GM11168 (cell line): ENCODE data around the gene PDZD2.
"Not testable (repeated sequence)": the region's sequence is repeated elsewhere in the genome, so short reads cannot be mapped to it uniquely, and the experiment has no call there.

Experiments
- in situ Hi-C: fragments of 300-500 bp; cut with MboI; formaldehyde crosslinking; loops from one replicate; pipeline ENCODE4 v1.12.0; 2022; ENCODE audit warnings: low sequenced_read_pairs; ENCODE audit not compliant: unreplicated experiment

Gene PDZD2

GRCh38 chr5:32018476-32019436 lies 379.8 kb downstream of the PDZD2 start:
- in situ Hi-C loops = no loop called here

- in situ Hi-C loops = no loop called here
Measured at GRCh38 chr5:32020271-32020670, 381.3 kb downstream of the PDZD2 start.

DNA sequence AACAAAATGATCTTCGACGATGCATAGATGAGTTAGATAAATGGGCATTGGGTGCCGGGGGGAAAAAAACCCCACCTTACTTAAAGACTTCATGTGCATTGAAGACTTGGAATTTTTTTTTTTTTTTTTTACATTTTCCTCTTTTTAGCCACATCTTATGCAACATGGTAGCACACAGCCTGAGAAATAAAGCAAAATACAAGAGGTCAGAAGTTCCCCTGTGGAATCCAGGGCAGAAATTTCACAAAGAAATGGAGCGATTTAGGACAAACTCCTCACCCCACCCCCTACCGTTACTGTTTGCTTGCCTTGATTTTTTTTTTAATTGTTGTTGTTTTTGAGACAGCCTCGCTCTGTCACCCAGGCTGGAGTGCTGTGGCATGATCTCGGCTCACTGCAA lies 382.0 kb downstream of the PDZD2 start:
- in situ Hi-C loops = no loop called here

- in situ Hi-C loops = no loop called here
Measured at GRCh38 chr5:32021771-32022170, 382.8 kb downstream of the PDZD2 start.

DNA sequence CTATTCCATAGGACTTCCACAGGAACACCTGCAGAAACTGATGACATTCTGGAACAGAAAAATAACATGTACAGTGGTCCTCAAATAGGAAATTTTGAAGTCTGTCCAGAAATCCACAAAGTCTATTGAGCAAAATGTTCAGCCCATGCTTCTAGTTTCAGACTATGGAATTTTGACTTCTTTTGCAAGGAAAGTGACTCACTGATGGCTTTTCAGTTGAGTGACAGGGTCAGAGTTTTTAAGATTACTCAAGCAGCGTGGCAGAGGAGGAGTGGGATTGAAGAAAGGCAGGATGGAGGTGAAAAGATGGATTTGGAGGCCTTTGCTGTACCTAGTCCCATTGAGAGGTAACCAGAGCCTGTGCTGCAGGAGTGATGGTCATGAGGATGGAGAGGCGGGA lies 383.7 kb downstream of the PDZD2 start:
- in situ Hi-C loops = no loop called here

DNA sequence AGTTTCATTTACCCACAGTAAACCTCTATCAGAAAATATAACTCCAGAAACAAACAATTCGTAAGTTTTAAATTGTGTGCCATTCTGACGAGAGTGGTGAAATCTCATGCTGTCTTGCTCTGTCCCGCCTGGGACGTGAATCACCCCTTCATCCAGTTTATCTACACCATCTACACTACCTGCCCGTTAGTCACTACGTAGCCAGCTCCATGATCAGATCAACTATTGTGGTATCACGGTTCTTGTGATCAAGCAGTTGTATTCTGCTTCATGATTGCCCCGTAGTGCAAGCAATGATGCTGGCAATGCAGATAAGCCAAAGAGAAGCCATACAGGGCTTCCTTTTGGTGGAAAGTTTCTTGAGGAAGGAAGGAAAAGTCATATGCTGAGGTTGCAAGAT lies 384.9 kb downstream of the PDZD2 start:
- in situ Hi-C loops = no loop called here

DNA sequence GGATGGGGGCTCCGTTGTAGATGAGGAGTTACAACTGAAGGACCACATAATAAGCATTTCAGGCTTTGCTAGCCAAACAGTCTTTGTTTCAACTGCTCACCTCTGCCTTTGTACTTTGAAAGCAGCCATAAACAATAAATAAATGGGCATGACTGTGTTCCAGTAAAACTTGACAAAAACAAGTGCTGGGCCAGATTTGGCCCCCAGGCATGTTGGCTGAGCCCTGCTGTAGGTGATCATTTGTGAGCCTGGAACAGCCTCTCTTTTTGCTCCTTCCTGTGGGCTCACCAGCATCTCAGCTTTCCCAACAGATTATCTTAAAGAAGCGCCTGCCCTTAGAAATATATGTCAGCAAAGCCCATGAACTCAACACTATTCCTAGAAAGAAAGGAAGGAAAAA lies 385.8 kb downstream of the PDZD2 start:
- in situ Hi-C loops = no loop called here

GRCh38 chr5:32027093-32027716 lies 388.3 kb downstream of the PDZD2 start:
- in situ Hi-C loops = no loop called here

- in situ Hi-C loops = no loop called here
Measured at GRCh38 chr5:32027717-32028458, 389.0 kb downstream of the PDZD2 start.

DNA sequence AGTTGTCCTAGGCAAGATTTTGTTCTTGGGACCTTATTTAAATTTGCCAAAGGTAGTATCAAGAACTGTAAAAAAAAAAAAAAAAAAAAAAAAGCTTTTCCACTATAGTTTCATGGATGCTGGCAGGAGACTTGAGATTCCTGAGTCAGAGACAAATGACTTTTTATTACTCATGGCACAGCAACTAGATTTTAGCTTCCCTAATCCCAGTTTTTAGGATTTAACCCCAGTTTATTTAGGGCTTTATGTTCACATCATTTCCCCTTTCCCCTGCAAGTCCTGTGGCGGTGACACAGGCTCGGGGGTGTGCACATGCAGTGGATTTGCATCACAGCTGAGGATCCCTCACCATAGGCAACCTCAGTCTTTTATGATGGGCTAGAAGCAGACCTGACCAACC lies 390.3 kb downstream of the PDZD2 start:
- in situ Hi-C loops = no loop called here

GRCh38 chr5:32029781-32030180 lies 390.9 kb downstream of the PDZD2 start:
- in situ Hi-C loops = no loop called here

DNA sequence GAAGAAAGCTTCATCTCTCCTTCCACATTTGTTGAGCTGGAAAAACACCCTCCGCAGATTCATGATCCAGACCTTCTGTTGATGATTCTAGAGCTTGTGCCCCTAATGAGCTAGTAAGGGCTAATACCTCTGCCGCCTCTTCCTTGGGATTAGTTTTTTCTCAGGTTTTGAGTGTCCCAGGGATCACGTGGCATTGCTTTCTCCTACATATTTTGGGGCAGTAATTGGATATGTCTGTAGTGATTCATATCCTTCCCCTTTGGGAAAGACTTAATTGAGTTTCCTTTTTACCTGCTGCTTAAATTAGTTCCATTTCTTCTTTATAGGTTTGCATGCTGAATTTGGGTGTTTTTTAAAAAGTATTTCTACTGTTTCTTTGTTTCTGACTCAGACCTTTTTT lies 391.3 kb downstream of the PDZD2 start:
- in situ Hi-C loops = no loop called here

GRCh38 chr5:32030686-32031085 lies 391.8 kb downstream of the PDZD2 start:
- in situ Hi-C loops = no loop called here

GRCh38 chr5:32031089-32031488 lies 392.2 kb downstream of the PDZD2 start:
- in situ Hi-C loops = no loop called here

GRCh38 chr5:32038523-32038922 lies 399.6 kb downstream of the PDZD2 start:
- in situ Hi-C loops = no loop called here

DNA sequence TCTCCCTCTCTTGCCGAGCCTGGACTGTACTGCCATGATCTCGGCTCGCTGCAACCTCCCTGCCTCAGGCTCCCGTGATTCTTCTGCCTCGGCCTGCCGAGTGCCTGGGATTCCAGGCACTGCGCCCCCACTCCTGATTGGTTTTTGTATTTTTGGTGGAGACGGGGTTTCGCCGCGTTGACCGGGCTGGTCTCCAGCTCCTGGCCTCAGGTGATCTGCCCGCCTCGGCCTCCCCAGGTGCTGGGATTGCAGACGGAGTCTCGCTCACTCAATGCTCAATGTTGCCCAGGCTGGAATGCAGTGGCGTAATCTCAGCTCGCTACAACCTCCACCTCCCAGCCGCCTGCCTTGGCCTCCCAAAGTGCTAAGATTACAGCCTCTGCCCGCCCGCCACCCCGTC lies 400.2 kb downstream of the PDZD2 start:
- in situ Hi-C loops = not testable (repeated sequence)

DNA sequence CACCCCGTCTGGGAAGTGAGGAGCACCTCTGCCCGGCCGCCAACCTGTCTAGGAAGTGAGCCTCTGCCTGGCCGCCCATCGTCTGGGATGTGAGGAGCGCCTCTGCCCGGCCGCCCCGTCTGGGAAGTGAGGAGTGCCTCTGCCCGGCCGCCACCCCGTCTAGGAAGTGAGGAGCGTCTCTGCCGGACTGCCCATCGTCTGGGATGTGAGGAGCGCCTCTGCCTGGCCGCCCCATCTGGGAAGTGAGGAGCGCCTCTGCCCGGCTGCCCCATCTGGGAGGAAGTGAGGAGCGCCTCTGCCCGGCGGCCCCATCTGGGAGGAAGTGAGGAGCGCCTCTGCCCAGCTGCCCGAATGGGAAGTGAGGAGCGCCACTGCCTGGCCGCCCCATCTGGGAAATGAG lies 400.7 kb downstream of the PDZD2 start:
- in situ Hi-C loops = not testable (repeated sequence)

GRCh38 chr5:32040181-32040695 lies 401.3 kb downstream of the PDZD2 start:
- in situ Hi-C loops = not testable (repeated sequence)

DNA sequence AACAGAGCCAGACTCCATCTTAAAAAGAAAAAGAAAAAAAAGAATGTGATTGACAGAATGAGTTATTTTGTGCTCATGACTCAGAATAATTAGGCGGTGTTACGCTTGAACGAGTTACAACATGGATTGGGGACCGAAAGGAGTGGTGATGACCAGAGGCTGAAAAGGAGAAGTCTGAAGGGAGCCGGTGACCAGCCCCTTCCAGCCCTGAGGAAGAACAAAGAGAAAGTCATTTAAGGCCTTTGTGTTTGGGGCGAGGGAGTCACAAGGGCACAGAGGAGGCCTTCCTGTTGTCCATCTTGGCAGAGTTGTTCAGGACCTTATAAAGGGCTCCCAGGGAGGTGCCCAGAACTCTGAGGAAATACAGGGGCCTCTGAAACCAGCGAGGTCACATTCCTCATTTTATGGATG lies 403.6 kb downstream of the PDZD2 start:
- in situ Hi-C loops = no loop called here

- in situ Hi-C loops = no loop called here
Measured at GRCh38 chr5:32043105-32043504, 404.2 kb downstream of the PDZD2 start.

GRCh38 chr5:32044434-32044833 lies 405.5 kb downstream of the PDZD2 start:
- in situ Hi-C loops = no loop called here
